Stimulated activated CD4-positive, alpha-beta T cell treated with anti-CD3 and anti-CD28 coated beads, Interleukin-2, amount 100 ng/mL, for 4 hours (primary cell): ENCODE measurements around the gene ZNF423.
"Not testable (repeated sequence)": the region's sequence is repeated elsewhere in the genome, so short reads cannot be mapped to it uniquely, and the experiment has no call there.

Experiments used
- DNase-seq: peaks from one replicate; pipeline ENCODE4 v3.0.0-alpha.2; 2020; ENCODE audit warnings: low read depth

Gene ZNF423

GRCh38 chr16:49855822-49856671 lies at the start of gene ZNF423:
ZNF423 (minus strand) TSS chr16:49856112; CDS start chr16:49855774, 338 bp downstream.
- DNase-seq = no peak

- DNase-seq = no peak
These were observed 48.6 kb upstream of the ZNF423 start for GRCh38 chr16:49904348-49905062.

- DNase-seq = no peak
These were observed 47.0 kb upstream of the ZNF423 start for GRCh38 chr16:49902908-49903307.

GRCh38 chr16:49901711-49902110 lies 45.8 kb upstream of the ZNF423 start:
- no peak for DNase-seq

- DNase-seq = no peak
These were observed 45.0 kb upstream of the ZNF423 start for GRCh38 chr16:49900875-49901274.

GRCh38 chr16:49899991-49900695 lies 44.2 kb upstream of the ZNF423 start:
- no peak for DNase-seq

GRCh38 chr16:49896447-49896964 lies 40.6 kb upstream of the ZNF423 start:
- no peak for DNase-seq

GRCh38 chr16:49890876-49891275 lies 35.0 kb upstream of the ZNF423 start:
- DNase-seq = peak; percentile 4

GRCh38 chr16:49889725-49890397 lies 33.9 kb upstream of the ZNF423 start:
- DNase-seq = no peak

GRCh38 chr16:49886554-49887094 lies 30.7 kb upstream of the ZNF423 start:
- DNase-seq = no peak

GRCh38 chr16:49884033-49885015 lies 28.4 kb upstream of the ZNF423 start:
- no peak for DNase-seq

GRCh38 chr16:49883076-49884014 lies 27.4 kb upstream of the ZNF423 start:
- DNase-seq = no peak

GRCh38 chr16:49881890-49882289 lies 26.0 kb upstream of the ZNF423 start:
- no peak for DNase-seq

GRCh38 chr16:49878540-49878939 lies 22.6 kb upstream of the ZNF423 start:
- not testable (repeated sequence) for DNase-seq

- no peak for DNase-seq
These were observed 20.8 kb upstream of the ZNF423 start for GRCh38 chr16:49876716-49877129.

GRCh38 chr16:49875806-49876715 lies 20.1 kb upstream of the ZNF423 start:
- no peak for DNase-seq

- DNase-seq = no peak
These were observed 18.8 kb upstream of the ZNF423 start for GRCh38 chr16:49874613-49875237.

GRCh38 chr16:49871824-49872223 lies 15.9 kb upstream of the ZNF423 start:
- DNase-seq = not testable (repeated sequence)
